NCI-H1694 treated with DMSO at 0.1 percent for 48 hours (cell line): ENCODE data around the gene UST.
"Not testable (repeated sequence)": the region's sequence is repeated elsewhere in the genome, so short reads cannot be mapped to it uniquely, and the experiment has no call there.

Source experiments
- DNase-seq: peaks from one replicate; lab custom pipeline; 2025; lab: John Stamatoyannopoulos, UW

UST gene

DNA sequence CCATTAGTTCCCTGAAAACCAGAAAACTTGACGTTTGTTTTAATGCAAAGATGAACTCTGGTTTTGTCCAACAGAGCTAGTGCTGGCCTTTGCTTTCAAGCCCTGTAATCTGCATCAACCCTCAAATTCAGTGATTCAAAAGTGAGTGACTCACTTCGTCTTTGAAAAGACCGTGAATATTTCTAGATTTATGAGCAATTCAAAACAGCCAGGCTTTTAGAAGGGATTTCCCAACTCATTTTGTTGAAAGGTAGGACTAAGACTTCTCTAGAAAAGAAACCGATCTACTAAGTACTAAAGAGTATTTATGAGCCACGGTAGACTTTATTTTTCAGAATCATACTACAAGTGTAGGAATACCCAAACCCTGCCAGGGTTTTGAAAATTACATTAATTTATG is 121.5 kb downstream of the UST start:
- no peak for DNase-seq

- no peak for DNase-seq
Measured at GRCh38 chr6:148868901-148869300, 122.1 kb downstream of the UST start.

DNA sequence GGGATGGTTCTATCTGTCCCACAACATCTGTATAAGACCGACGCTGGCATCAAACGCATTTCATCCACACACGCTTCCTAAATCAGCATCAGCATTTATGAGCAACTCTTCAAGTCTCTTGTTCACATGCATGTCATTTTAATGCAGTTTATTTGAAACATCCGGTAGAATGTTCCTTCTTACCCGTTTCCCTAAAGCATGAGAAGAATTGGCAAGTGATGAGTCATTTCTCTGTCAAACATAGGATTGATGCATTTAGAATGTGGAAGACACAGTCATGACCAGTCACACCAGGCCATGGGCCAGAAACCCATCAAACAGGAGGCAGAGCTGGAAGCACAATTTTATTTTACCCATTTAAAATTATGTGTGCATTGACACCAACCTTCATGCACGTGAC is 122.8 kb downstream of the UST start:
- DNase-seq = no peak

DNA sequence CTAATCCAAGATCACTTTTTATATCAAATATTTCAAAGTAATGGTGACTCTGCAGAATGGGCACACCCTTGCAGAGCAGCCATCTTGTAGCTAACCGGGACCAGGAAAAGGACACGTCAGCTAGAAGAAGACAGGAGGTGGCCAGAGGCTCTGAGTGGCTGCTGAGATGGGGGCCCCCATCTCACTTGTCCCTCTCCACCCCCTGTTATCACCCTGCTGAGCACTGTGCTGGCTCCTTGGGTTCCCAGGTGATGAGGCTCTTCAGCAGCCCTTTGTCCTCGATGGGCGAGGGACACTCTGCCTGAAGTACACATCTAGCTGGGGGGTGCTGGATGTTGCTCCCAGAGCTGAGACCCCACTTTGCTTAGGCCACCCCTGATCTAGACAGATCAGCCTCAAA is 126.3 kb downstream of the UST start:
- no peak for DNase-seq

DNA sequence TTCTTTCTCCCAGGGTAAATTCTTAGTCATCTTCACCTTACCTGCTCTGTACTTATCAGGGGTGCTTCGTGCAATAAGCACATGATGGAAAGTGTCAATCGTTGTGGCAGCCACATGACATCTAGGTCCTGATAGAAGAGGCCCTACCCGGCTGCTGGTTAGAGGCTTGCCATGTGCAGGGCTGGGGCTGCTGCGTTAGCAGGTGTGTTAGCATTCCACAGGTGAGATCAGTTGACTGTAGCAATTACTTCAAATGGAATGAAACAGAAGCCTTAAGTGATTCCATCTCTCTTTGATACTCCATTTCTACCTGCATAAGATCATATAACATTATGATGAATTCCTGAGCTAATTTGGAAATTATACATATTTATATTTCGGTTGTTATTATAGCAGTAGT is 127.0 kb downstream of the UST start:
- DNase-seq = no peak

- DNase-seq = no peak
Measured at GRCh38 chr6:148874698-148875293, 128.0 kb downstream of the UST start.

DNA sequence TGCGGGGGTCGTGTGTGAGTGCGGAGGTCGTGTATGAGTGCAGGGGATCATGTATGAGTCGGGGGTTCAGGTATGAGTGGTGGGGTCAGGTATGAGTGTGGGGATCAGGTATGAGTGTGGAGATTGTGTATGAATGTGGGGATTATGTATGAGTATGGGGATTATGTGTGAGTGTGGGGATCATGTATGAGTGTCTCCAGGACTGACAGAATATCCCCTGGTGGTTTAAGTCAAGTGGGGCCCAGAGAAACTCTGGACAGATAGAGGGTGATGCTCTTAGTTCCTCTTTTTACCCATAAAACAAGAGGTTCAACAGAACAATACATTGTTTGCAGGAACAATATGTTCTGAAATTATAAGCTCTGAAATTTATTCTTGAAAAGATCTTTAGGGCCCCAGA is 131.9 kb downstream of the UST start:
- DNase-seq = no peak

DNA sequence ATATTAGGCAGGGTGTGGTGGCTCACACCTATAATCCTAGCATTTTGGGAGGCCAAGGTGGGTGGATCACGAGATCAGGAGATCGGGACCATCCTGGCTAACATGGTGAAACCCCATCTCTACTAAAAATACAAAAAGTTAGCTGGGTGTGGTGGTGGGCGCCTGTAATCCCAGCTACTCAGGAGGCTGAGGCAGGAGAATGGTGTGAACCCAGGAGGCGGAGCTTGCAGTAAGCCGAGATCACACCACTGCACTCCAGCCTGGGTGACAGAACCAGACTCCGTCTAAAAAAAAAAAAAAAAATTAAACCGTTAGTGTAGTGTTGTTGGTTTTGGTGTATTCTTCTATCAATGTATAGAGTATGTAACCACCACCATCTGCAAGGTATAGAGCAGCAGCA is 133.9 kb downstream of the UST start:
- DNase-seq = not testable (repeated sequence)

DNA sequence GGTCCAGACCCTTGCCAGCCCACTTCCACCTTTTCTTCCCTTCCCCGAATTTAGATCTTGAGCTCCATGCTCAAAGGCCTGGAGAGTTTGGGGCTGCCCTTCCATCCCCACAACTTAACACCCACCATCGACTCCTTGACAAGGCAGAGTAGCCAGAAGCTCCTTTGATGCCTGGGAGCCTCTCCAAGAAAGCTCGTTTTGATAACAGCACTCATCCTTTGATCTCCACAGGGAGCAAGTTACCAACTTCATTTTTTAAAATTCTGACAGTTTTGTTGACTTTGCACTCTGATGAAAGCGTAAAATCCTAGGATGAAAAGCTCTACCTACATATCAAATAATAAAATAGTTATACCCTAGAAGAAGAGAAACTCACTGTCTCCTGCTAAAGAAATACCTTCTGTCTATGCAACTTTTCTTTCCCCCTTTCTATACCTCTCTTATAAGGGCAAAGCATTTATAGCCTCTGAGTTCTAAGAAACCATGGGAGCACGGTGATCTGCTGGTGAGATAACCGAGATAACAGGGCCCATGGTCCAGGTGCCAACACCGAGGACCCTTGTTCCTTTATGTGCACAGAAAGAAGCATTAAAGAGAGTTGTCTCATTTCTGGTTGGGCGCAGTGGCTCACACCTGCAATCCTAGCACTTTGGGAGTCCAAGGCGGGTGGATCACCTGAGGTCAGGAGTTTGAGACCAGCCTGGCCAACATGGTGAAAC is 134.9 kb downstream of the UST start:
- no peak for DNase-seq

- DNase-seq = no peak
Measured at GRCh38 chr6:148883270-148883669, 136.4 kb downstream of the UST start.

GRCh38 chr6:148884461-148884860 is 137.6 kb downstream of the UST start:
- DNase-seq = no peak

GRCh38 chr6:148885136-148885865 is 138.5 kb downstream of the UST start:
- DNase-seq = no peak

- DNase-seq = no peak
Measured at GRCh38 chr6:148885925-148886845, 139.4 kb downstream of the UST start.

DNA sequence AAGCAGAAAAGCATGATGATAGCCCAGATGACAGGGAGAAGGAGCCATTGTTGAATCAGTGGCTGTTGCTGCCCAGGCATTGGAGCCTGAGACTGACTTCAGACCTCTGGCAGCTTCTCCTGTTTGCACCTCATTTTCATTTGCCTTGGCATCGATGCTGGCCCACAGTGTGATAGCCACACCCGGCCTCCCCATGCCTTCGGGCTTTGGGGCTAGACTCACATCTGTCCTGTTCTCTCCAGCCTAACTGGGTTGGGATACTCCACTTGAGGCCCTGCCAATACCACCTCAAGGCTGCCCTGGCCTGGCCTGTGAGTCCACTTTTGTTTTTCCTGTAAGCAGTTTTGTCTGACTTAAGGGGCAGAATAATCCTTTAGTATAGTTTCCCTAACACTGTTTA is 140.4 kb downstream of the UST start:
- no peak for DNase-seq

DNA sequence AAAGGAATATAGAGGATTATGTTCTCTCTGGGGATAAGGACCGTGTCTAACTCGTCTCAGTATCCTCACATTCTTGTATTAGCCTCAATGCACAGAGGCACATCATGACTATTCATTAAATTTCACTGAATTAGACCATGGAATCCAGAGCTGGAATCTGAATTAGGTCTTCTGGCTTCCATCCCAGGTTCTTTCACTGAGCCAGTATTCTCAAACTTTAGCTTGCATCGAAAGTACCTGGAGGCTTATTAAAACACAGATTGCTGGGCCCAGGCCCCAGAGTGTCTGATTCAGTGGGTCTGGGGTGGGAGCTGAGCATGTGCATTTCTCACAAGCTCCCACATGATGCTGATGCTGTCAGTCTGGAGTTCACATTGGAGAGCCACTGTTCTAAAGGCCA is 142.0 kb downstream of the UST start:
- DNase-seq = no peak

GRCh38 chr6:148890096-148890495 is 143.3 kb downstream of the UST start:
- DNase-seq = no peak

GRCh38 chr6:148890652-148891404 is 144.0 kb downstream of the UST start:
- DNase-seq = no peak

DNA sequence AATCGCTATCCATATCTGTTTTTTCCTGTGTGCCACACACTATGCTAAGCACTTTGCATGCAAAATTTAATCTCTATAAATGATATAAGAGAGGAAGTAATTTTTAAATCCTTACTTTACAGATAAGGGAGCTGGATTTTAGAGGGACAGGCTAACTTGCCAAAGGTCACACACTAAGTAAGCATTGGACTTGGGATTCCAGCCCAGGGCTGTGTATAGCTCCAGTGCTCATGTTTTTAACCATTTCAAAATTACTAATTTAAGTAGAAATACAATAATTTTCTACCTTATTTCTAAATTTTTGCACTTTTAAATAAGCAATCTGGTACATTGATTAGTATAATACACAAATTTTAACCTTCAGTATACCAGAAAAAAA is 144.6 kb downstream of the UST start:
- DNase-seq = no peak

DNA sequence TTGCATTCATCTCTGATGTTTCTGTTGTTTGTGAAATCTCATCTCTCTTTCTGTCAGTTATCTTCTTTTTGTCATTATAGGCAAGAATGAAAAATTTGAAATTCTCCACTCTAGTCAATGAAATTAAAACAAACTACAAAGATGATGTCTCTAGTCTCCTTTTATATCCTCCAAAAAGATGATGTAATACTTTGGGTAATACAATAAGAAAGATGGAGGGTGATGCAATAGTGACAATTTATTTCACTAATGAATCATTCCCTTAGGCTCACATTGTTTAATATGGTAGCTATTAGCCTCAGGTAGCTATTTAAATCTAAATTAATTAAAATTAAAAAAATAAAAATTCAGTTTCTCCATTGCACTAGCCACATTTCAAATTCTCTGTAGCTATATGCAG is 145.4 kb downstream of the UST start:
- DNase-seq = no peak

- DNase-seq = no peak
Measured at GRCh38 chr6:148893073-148893472, 146.2 kb downstream of the UST start.

DNA sequence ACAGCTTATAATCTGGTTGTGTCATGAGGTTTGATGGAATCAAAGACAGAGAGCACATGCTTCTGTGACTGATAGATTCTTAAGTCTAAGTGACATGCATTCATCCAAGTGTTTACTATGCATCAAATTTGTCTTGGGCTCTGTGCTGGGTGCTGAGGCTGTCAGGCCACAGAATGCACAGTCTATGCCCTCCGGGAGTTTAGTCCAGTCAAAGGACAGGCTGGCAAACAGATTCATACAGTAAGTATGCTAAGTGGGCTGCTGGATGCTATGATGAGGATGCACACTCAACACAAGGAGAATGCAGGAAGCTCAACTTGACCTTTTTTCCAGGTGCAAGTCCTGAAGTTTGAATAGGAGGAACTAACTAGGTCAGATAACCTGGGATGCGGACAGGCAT is 146.7 kb downstream of the UST start:
- no peak for DNase-seq
